Myocyte (in vitro differentiated cells): ENCODE data around the gene KIAA1549. TPM values are rescaled to one million over a fixed set of nuclear protein-coding genes. Genes with fewer than 3 reads are reported as not detected.

Experiments
- DNase-seq: peaks from one replicate; pipeline ENCODE4 v3.0.0-alpha.2; 2012; ENCODE audit warnings: low read depth
- total RNA-seq: library from RNA; depleted of rRNA; stranded (reverse); fragments of >200 nt; gene quantifications from 2 replicates; pipeline ENCODE4 v1.2.3, GENCODE V29; 2014

Gene KIAA1549
- total RNA-seq, 1 donor from 2014 or later = 16.0 TPM

GRCh38 chr7:138975343-138976104 lies 5.7 kb downstream of the KIAA1549 start:
- peak; percentile 82 for DNase-seq

GRCh38 chr7:138974675-138975292 lies 6.4 kb downstream of the KIAA1549 start:
- DNase-seq = no peak

- DNase-seq = no peak
Observed at GRCh38 chr7:138974103-138974502, 7.1 kb downstream of the KIAA1549 start.

- no peak for DNase-seq
Observed at GRCh38 chr7:138970952-138971351, 10.2 kb downstream of the KIAA1549 start.

- no peak for DNase-seq
Observed at GRCh38 chr7:138970446-138970845, 10.7 kb downstream of the KIAA1549 start.

DNA sequence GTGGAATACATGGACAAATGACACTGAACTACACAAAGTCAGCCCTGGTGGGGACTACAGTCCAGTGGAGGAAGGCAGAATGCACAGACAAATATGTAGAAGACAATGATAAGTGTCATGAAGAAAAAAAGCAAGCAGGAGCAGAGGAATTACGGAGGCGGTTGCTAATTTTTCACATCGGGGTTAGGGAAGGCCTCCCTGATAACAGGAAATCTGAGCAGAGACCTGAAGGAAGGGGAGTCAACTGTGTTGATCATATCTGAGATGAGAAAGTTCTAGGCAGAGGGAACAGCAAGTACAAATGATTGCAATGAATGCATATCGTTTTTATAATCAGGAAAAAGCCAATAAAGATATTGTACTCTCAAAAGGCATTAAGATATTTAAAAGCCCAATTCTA lies 14.0 kb downstream of the KIAA1549 start:
- no peak for DNase-seq

- no peak for DNase-seq
Observed at GRCh38 chr7:138964624-138965436, 16.4 kb downstream of the KIAA1549 start.

DNA sequence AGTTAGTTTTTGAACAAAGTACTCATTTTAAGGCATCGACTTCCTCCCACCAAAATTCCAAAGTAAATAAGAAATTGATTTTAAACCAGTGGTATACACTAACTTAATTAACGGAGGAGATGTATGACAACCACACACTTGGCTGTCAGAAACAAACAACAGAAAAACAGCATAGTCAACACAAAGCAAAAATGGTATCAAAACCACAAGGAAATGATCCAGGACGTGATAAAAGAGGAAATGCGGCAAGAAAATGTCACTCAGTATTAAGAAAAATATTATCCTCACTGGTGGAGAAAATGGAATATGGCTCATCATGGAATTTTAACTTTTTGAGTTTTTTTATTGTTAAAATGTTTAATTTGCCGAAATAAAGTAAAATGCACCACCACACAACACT lies 17.5 kb downstream of the KIAA1549 start:
- no peak for DNase-seq

GRCh38 chr7:138962561-138963270 lies 18.5 kb downstream of the KIAA1549 start:
- no peak for DNase-seq

GRCh38 chr7:138961159-138961558 lies 20.0 kb downstream of the KIAA1549 start:
- DNase-seq = no peak

GRCh38 chr7:138958391-138958956 lies 22.7 kb downstream of the KIAA1549 start:
- no peak for DNase-seq

- no peak for DNase-seq
Observed at GRCh38 chr7:138957753-138958390, 23.3 kb downstream of the KIAA1549 start.

GRCh38 chr7:138957217-138957616 lies 24.0 kb downstream of the KIAA1549 start:
- no peak for DNase-seq

DNA sequence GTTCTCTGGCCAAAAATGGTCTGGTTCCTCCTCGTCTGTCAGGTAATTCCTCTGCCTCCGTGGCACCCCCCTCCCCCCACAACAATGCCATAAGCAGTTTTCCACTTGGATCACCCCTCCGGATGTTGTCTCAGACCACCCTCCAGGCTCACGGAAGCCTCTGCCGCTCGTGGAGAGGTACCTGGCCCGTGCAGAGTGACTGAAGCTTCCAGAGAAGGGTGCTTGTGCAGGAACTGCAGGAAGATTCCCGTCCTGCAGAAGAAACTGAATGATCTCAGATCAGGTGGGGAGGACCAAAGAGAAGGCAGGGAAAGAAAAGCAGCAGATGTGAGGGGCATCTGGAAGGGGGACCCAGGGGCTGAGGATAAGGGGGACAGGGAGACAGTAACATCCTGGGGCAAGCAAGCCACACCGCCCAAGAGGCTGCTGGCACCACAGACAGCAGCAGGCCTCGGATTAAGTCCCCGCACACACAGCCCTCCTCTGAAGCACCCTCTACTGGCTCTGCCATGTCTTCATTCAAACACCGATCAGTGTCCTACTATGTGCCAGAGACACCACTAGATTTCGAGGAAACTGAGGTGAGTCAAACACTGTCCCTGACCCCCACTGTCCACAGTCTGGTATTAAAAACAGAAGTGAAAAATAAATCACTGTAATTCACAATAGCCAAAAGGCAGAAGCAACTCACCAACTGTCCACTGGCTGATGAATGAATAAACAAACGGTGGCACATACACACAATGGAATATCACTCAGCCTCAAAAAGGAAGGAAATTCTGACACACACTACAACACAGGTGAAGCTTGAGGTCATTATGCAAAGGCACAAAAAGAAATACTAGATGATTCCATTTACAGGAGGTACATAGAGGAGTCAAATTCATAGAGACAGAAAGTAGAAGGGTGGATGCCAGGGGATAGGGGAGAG lies 26.4 kb downstream of the KIAA1549 start:
- no peak for DNase-seq

GRCh38 chr7:138952791-138953190 lies 28.4 kb downstream of the KIAA1549 start:
- DNase-seq = no peak

DNA sequence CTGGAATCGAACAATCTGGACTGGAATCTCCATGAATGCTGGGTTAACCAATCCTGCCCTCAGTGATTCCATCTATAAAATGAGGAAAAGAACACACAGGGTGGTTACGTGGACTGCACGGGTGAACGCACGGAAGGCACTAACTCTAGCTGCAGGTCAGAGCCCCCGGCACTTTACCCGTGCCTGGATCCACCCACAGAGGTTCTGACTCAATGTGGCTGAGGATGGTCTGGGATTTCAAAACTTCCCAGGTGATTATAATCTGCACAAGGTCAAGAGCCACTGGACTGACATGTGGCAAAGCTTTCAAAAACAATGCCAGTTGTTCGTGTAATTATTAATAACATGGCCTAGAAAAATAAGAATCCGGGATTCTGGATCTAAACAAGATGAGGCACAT lies 29.2 kb downstream of the KIAA1549 start:
- DNase-seq = no peak

- no peak for DNase-seq
Observed at GRCh38 chr7:138949421-138950088, 31.6 kb downstream of the KIAA1549 start.

DNA sequence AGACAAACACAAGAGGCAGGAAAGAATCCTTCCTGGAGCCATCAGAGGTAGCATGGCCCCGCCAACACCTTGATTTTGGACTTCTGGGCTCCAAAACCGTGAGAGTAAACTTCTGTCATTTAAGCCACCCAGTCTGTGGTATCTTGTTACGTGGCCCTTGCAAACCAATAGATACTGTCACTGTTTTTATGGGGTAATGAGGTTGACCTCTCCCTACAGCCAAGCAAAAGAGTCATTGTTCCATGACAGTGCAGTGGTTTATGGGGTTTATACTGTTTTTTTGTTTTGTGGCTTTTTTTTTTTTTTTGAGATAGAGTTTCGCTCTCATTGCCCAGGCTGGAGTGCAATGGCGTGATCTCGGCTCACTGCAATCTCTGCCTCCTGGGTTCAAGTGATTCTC lies 32.8 kb downstream of the KIAA1549 start:
- no peak for DNase-seq

GRCh38 chr7:138945821-138946220 lies 35.4 kb downstream of the KIAA1549 start:
- no peak for DNase-seq
